Measurements from ENCODE around the gene DIDO1. TPM values are rescaled to one million over a fixed set of nuclear protein-coding genes. Genes with fewer than 3 reads are reported as not detected.

DIDO1 gene
- total RNA-seq, 1 experiment from 2014 or later = 85.9 TPM

DNA sequence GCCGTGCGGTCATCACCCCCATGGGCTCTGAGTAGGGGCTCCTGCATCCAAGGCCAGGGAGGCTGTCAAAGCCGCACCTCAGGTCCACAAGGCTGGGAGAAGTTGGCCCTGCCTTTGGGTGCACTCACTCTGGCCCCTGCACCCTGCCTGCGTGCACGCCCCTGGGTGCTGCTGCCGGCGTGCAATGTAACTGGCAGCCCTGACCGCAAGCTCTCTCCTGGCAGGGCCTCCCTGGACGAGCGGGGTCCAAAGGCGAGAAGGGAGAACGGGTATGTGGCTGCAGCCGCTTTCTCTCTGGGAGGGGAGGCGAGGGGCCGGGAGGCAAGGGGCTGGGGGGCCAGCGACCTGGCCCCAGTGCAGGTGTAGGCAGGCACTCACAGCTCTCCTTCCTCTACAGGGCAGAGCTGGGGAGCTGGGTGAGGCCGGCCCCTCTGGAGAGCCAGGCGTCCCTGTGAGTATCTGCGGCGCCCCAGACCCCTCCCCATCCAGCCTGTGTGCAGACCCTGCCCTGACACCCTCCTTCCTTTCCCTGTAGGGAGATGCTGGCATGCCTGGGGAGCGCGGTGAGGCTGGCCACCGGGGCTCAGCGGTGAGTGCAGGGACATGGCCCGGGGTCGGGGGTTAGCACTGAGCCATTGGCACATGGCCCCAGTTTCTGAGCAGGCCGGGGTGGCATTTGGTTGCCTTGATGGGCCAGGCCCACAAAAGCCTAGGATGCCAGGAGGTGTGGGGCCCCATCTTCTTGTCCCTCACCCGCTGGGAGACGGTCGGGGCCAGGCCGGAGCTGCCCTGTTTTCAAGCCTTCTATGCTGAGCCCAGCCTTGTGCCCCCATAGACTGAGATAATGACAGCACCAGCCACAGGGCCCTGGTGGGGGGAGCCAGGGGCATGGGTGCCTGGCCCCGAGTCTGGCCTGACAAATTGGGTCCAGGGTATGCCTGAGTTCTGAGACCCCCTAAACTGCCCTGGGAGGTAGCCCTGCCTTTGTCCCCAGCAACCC, 96.8 kb downstream of the DIDO1 start:
- Mint-ChIP-seq H3K27ac (no peak overlapping the region; a peak in 1 of 7 replicates), H3K36me3 (ENCODE audit: insufficient read depth in 1 of 3, low read depth in 3 of 3) (peaks cover 0 to 27% (median 11%) of the 10 kb centered on the region in 3 experiments; a peak in 4 of 7 replicates), H3K4me1 (peaks cover 12 to 17% of the 10 kb centered on the region in 2 experiments), H3K9me3 (0 out of 5 replicates have a peak, but pooled peaks cover 0 to 3% of the 10 kb centered on the region in 2 experiments), H3K4me3 (no peak overlapping the region), H3K27me3 (ENCODE audit: low read depth) (no peaks in the 10 kb centered on the region)
- Histone ChIP-seq H3K79me2 (ENCODE audit: insufficient read depth, low read length) (no peaks in the 10 kb centered on the region), H3K23ac (ENCODE audit: insufficient read length, low read depth, low read length) (no peak overlapping the region), H2AK5ac (ENCODE audit: insufficient read length, low read length) (no peak overlapping the region), H3K27ac (ENCODE audit: insufficient read length, low read depth, low read length) (no peak overlapping the region), H2BK15ac (ENCODE audit: low read depth, low read length) (no peak overlapping the region), H3K4me2 (ENCODE audit: insufficient read depth, insufficient read length, low read length) (no peak overlapping the region), H3K23me2 (ENCODE audit: insufficient read length, low read depth, low read length, poor library complexity, severe bottlenecking) (no peaks in the 10 kb centered on the region), H3K18ac (ENCODE audit: insufficient read length, low read depth, low read length) (no peak overlapping the region), H4K8ac (replicated peaks; ENCODE audit: insufficient read length, low read depth, low read length) (no peak overlapping the region), H2AFZ (ENCODE audit: low read length) (no peak overlapping the region), H3K14ac (ENCODE audit: insufficient read depth, low read length) (no peak overlapping the region), H3K4me1 (ENCODE audit: insufficient read depth, low read length) (peaks cover 2% of the 10 kb centered on the region; the same call in 1 of the 2 replicates), H3T11ph (ENCODE audit: low read length) (no peak overlapping the region), H3K79me1 (ENCODE audit: insufficient read depth, low read depth, low read length, poor library complexity, severe bottlenecking) (no peaks in the 10 kb centered on the region), H2BK20ac (ENCODE audit: low read depth, low read length, poor library complexity, severe bottlenecking) (no peak overlapping the region), H2BK12ac (ENCODE audit: insufficient read length, low read depth, low read length) (no peak overlapping the region), H4K20me1 (ENCODE audit: control insufficient read depth, insufficient read depth, insufficient read length) (no peaks in the 10 kb centered on the region), H2BK120ac (ENCODE audit: low read depth, low read length, poor library complexity, severe bottlenecking) (no peak overlapping the region), H3K9ac (ENCODE audit: extremely low read depth, insufficient read length, low read length) (no peak overlapping the region), H3K56ac (ENCODE audit: insufficient read length, low read depth, low read length) (no peak overlapping the region), H4K91ac (ENCODE audit: insufficient read length, low read depth, low read length) (no peak overlapping the region), H4K5ac (ENCODE audit: insufficient read length, low read depth, low read length) (no peak overlapping the region), H3K4ac (ENCODE audit: low read depth, low read length) (no peak overlapping the region), H2BK5ac (ENCODE audit: insufficient read length, low read length) (no peak overlapping the region), H3K27me3 (ENCODE audit: insufficient read depth, low read length) (no peaks in the 10 kb centered on the region), H3K9me3 (ENCODE audit: control insufficient read depth, low read depth, low read length) (no peaks in the 10 kb centered on the region)
- TF ChIP-seq, protein P1, sequence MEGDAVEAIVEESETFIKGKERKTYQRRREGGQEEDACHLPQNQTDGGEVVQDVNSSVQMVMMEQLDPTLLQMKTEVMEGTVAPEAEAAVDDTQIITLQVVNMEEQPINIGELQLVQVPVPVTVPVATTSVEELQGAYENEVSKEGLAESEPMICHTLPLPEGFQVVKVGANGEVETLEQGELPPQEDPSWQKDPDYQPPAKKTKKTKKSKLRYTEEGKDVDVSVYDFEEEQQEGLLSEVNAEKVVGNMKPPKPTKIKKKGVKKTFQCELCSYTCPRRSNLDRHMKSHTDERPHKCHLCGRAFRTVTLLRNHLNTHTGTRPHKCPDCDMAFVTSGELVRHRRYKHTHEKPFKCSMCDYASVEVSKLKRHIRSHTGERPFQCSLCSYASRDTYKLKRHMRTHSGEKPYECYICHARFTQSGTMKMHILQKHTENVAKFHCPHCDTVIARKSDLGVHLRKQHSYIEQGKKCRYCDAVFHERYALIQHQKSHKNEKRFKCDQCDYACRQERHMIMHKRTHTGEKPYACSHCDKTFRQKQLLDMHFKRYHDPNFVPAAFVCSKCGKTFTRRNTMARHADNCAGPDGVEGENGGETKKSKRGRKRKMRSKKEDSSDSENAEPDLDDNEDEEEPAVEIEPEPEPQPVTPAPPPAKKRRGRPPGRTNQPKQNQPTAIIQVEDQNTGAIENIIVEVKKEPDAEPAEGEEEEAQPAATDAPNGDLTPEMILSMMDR (conservative IDR thresholded peaks at IDR 0.05) = no peak
- no peak for DNase-seq
- WGBS (ENCODE audit: extremely low coverage, insufficient read length, low lambda C conversion rate) = no CpG with 5 or more reads among the region's 32 CpGs
